ENCODE data around the gene MBD5.

Gene MBD5

GRCh38 chr2:148201075-148202004 lies 180.4 kb downstream of the MBD5 start:
- peak; percentile 16 for DNase-seq (ENCODE audit: extremely low read depth, insufficient read length)
- TF ChIP-seq CTCF (IDR thresholded peaks at IDR 0.05; ENCODE audit: insufficient read depth, low read length, poor library complexity, severe bottlenecking), result peak; percentile 26
- Histone ChIP-seq H3K27me3 (replicated peaks; ENCODE audit: control insufficient read depth, insufficient read depth, low read length) (no peaks in the 10 kb centered on the region), H3K4me3 (replicated peaks; ENCODE audit: low read depth, low read length) (no peak overlapping the region), H3K36me3 (ENCODE audit: control insufficient read depth, insufficient read depth, low read length) (peaks cover 2% of the 10 kb centered on the region)

GRCh38 chr2:148202237-148202636 lies 181.3 kb downstream of the MBD5 start:
- no peak for DNase-seq (ENCODE audit: extremely low read depth, insufficient read length)
- no peak for TF ChIP-seq CTCF (IDR thresholded peaks at IDR 0.05; ENCODE audit: insufficient read depth, low read length, poor library complexity, severe bottlenecking)
- Histone ChIP-seq H3K27me3 (replicated peaks; ENCODE audit: control insufficient read depth, insufficient read depth, low read length) (no peaks in the 10 kb centered on the region), H3K36me3 (ENCODE audit: control insufficient read depth, insufficient read depth, low read length) (peaks cover 2% of the 10 kb centered on the region), H3K4me3 (replicated peaks; ENCODE audit: low read depth, low read length) (no peak overlapping the region)

GRCh38 chr2:148207111-148207510 lies 186.2 kb downstream of the MBD5 start:
- no peak for DNase-seq (ENCODE audit: extremely low read depth, insufficient read length)
- no peaks in the 10 kb centered on the region for H3K27me3 ChIP-seq (replicated peaks; ENCODE audit: control insufficient read depth, insufficient read depth, low read length)
- no peaks in the 10 kb centered on the region for H3K36me3 ChIP-seq (ENCODE audit: control insufficient read depth, insufficient read depth, low read length)
- no peak overlapping the region for H3K4me3 ChIP-seq (replicated peaks; ENCODE audit: low read depth, low read length)
- no peak for TF ChIP-seq CTCF (IDR thresholded peaks at IDR 0.05; ENCODE audit: insufficient read depth, low read length, poor library complexity, severe bottlenecking)

GRCh38 chr2:148209603-148210002 lies 188.7 kb downstream of the MBD5 start:
- TF ChIP-seq CTCF (IDR thresholded peaks at IDR 0.05; ENCODE audit: insufficient read depth, low read length, poor library complexity, severe bottlenecking), result no peak
- DNase-seq (ENCODE audit: extremely low read depth, insufficient read length), result no peak
- Histone ChIP-seq H3K36me3 (ENCODE audit: control insufficient read depth, insufficient read depth, low read length) (no peaks in the 10 kb centered on the region), H3K27me3 (replicated peaks; ENCODE audit: control insufficient read depth, insufficient read depth, low read length) (no peaks in the 10 kb centered on the region), H3K4me3 (replicated peaks; ENCODE audit: low read depth, low read length) (no peak overlapping the region)

GRCh38 chr2:148218326-148219075 lies 197.6 kb downstream of the MBD5 start:
- no peaks in the 10 kb centered on the region for H3K36me3 ChIP-seq (ENCODE audit: control insufficient read depth, insufficient read depth, low read length)
- no peak for DNase-seq (ENCODE audit: extremely low read depth, insufficient read length)
- TF ChIP-seq CTCF (IDR thresholded peaks at IDR 0.05; ENCODE audit: insufficient read depth, low read length, poor library complexity, severe bottlenecking), result no peak
- H3K27me3 ChIP-seq (replicated peaks; ENCODE audit: control insufficient read depth, insufficient read depth, low read length), result no peaks in the 10 kb centered on the region
- H3K4me3 ChIP-seq (replicated peaks; ENCODE audit: low read depth, low read length), result no peak overlapping the region

Data from GM06990 (cell line).